Activated effector memory CD4-positive, alpha-beta T cell treated with anti-CD3 and anti-CD28 coated beads, Interleukin-2, amount 50 U/mL, for 16 hours (primary cell): ENCODE measurements around the gene NCR1.
"Not testable (repeated sequence)": the region's sequence is repeated elsewhere in the genome, so short reads cannot be mapped to it uniquely, and the experiment has no call there.

Experiments used
- DNase-seq: peaks from one replicate; pipeline ENCODE4 v3.0.0-alpha.2; 2020

The NCR1 gene

GRCh38 chr19:54916822-54917221, 10.9 kb downstream of the NCR1 start:
- DNase-seq: no peak

DNA sequence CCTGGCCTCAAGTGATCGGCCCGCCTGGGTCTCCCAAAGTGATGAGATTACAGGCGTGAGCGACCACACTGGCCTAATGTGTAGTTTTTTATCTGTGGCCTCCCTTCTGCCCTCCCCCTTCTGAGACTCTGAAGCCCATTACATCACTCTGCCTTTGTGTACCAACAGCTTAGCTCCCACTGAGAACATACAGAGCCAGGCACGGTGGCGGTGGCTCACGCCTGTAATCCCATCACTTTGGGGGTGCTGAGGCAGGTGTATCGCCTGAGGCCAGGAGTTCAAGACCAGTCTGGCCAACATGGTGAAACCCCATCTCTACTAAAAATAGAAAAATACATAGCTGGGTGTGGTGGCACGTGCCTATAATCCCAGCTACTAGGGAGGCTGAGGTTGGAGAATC, 12.6 kb downstream of the NCR1 start:
- no peak for DNase-seq

DNA sequence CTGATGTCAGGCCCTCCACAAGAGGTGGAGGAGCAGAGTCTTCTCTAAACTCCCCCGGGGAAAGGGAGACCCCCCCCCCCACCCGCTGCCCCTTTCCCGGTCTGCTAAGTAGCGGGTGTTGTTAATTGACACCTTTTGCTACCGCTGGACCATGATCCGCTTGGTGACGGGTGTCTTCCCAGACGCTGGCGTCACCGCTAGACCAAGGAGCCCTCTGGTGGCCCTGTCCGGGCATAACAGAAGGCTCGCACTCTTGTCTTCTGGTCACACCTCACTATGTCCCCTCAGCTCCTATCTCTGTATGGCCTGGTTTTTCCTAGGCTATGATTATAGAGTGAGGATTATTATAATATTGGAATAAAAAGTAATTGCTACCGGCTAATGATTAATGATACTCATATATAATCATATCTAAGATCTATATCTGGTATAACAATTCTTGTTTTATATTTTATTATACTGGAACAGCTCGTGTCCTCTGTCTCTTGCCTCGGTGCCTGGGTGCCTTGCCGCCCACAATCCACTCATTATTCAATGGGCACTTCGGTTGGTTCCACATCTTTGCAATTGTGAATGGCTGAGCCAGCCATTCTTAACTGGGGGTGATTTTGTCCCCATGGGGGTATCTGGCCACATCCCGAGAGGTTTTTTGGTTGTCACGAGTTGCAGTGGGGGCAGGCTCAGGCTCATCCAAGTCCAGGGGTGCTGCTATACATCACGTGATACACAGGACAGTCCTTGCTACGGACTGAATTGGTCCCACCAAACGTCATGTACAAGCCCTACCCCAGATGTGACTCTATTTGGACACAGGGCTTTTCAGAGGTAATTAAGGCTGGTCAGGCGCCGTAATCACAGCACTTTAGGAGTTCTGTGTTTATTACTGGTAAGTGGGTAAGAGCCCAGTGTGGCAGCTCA, 14.0 kb downstream of the NCR1 start:
- DNase-seq: not testable (repeated sequence)

DNA sequence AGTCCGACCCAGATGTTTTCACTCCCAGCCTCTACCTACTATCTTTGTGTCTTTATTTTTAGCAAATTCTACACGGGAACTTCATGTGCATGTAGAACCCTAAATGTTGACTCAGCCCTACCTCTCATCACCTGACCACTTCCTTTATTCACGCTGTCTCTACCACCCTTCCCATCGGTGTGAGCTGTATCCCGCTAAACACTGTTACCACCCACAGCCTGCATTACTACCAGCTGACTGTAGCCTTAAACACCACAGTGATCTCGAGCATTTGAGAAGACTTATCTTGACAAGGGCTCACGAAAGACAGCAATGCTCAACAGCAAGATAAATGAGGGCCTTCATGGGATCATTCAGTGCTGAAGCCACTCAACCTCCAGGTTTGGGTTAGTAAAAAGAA, 15.1 kb downstream of the NCR1 start:
- no peak for DNase-seq

GRCh38 chr19:54923276-54923675, 17.3 kb downstream of the NCR1 start:
- no peak for DNase-seq

DNA sequence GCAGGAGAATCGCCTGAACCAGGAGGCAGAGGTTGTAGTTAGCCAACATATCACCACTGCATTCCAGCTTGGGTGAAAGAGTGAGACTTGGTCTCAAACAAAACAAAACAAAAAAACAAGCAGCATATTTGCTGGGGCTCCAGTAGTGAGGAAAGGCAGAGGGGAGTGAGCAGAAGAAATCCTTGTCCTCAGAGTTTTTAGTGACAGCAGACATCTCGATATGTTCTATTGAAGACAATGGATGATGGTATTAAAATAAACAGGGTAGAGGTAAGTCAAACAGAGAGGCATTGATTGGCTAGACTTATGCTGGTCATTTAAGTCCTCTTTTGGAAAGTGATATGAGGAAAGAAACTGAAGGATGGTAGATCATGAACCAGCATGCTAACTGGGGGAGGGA, 22.4 kb downstream of the NCR1 start:
- DNase-seq: no peak

- no peak for DNase-seq
Measured at GRCh38 chr19:54937926-54938325, 32.0 kb downstream of the NCR1 start.

GRCh38 chr19:54938906-54939305, 33.0 kb downstream of the NCR1 start:
- DNase-seq: no peak

GRCh38 chr19:54939538-54939937, 33.6 kb downstream of the NCR1 start:
- not testable (repeated sequence) for DNase-seq

DNA sequence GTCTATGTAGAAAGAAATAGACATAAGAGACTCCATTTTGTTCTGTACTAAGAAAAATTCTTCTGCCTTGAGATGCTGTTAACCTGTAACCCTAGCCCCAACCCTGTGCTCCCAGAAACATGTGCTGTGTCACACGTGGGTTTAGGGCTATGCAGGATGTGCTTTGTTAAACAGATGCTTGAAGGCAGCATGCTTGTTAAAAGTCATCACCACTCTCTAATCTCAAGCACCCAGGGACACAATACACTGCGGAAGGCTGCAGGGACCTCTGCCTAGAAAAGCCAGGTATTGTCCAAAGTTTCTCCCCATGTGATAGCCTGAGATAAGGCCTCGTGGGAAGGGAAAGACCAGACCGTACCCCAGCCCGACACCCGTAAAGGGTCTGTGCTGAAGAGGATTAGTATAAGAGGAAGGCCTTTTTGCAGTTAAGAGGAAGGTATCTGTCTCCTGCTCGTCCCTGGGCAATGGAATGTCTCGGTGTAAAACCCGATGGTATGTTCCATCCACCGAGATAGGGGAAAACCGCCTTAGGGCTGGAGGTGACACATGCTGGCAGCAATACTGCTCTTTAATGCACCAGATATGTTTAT, 37.9 kb downstream of the NCR1 start:
- not testable (repeated sequence) for DNase-seq

GRCh38 chr19:54947381-54947780, 41.4 kb downstream of the NCR1 start, which contains the start of gene NLRP7:
Gene NLRP7, minus strand, starts transcription at chr19:54947530.
- DNase-seq: no peak

DNA sequence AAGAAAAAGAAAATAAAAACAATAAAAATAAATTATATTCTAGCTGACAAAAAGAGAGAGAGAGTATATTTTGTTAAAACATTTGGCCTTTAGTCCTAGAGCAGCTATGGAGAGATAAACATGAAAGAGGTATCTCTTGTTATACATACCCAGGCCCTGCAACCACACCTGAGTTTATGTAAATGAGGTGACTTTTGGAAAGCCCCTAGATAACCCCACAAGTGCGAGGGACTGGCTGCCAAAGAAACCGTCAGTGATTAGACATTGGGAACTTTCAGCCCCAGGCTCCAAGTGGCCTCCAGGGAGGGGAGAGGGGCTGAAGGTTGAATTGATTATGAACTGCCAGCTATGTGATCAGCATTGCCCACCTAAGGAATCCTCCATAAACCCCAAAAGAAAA, 43.5 kb downstream of the NCR1 start:
- DNase-seq: no peak

- DNase-seq: not testable (repeated sequence)
Measured at GRCh38 chr19:54950580-54950979, 44.6 kb downstream of the NCR1 start.

DNA sequence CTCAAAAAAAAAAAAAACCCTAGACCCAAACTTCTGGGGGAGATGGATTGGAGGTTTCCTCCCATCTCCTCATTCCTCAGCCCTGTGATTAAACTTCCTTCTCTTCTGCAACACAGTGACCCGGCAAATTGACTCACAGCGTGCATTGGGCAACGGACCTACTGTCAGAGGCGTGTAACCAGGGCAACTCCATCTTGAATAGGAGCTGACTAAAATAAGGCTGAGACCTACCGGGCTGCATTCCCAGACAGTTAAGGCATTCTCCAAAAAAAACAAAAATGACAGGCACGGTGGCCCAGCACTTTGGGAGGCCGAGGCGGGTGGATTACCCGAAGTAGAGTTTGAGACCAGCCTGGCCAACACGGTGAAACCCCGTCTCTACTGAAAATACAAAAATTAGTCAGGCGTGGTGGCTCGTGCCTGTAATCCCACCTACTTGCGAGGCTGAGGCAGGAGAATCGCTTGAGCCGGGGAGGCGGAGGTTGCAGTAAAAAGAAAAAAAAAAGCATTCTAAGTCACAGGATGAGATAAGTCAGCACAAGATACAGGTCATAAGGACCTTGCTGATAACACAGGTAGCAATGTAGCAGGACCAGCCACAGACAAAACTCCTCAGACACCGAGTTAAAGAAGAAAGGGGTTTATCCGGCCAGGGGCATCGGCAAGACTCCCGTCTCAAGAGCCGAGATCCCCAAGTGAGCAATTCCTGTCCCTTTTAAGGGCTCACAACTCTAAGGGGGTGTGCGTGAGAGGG, 46.8 kb downstream of the NCR1 start:
- no peak for DNase-seq

- DNase-seq: not testable (repeated sequence)
Measured at GRCh38 chr19:54953345-54953713, 47.4 kb downstream of the NCR1 start.

GRCh38 chr19:54955376-54955775, 49.4 kb downstream of the NCR1 start:
- DNase-seq: no peak

DNA sequence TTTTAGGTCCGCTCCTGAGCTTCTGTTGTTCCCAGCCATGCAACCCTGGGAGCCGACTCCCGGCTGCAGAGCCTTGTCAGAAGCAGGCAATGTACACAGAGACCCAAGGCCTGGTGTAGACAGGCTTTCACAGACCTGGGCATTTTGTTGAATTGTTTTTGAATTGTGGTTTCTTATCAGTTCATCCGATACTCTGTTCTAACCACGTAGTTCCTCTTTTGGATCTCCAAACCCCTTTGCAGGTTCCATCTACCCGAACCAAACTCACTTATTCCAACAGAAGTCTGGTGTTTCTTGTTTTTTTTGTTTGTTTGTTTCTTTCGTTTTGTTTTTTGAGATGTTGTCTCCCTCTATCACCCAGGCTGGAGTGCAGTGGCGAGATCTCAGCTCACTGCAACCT, 53.9 kb downstream of the NCR1 start:
- DNase-seq: no peak
